Measurements from ENCODE around the gene QSOX1. TPM values are rescaled to one million over a fixed set of nuclear protein-coding genes. Genes with fewer than 3 reads are reported as not detected.

Gene QSOX1
- total and polyA plus RNA-seq, 8 donors = 38.5 to 323 (median 111) TPM

- TF ChIP-seq POLR2A (IDR thresholded peaks at IDR 0.05) = no peak
- TF ChIP-seq EP300 (IDR thresholded peaks at IDR 0.05) = no peak
- TF ChIP-seq CTCF (IDR thresholded peaks at IDR 0.05) = no peak
- no peak for TF ChIP-seq POLR2AphosphoS5 (IDR thresholded peaks at IDR 0.05)
- 77 to 84% (median 81%) methylated on average over 5 of the region's 5 CpGs for WGBS, 5 donors
- Histone ChIP-seq H3K4me1 (no peaks in the 10 kb centered on the region), H3K27me3 (peaks cover 0 to 55% (median 2%) of the 10 kb centered on the region in 3 donors), H3K27ac (no peak overlapping the region), H3K4me3 (no peak overlapping the region), H3K36me3 (no peaks in the 10 kb centered on the region), H3K9me3 (no peaks in the 10 kb centered on the region)
- DNase-seq = no peak
- intact Hi-C loops (cut with DNase I; ENCODE audit: low total_unique reads) = no loop called here
These were observed 91.9 kb downstream of the QSOX1 start for GRCh38 chr1:180246579-180246978.

- Histone ChIP-seq H3K27ac (no peak overlapping the region), H3K4me1 (no peaks in the 10 kb centered on the region), H3K36me3 (no peaks in the 10 kb centered on the region), H3K9me3 (no peaks in the 10 kb centered on the region), H3K27me3 (peaks cover 0 to 53% (median 0%) of the 10 kb centered on the region in 3 donors), H3K4me3 (no peak overlapping the region)
- intact Hi-C loops (cut with DNase I; ENCODE audit: low total_unique reads) = no loop called here
- DNase-seq = no peak
- WGBS, 5 donors = 61 to 77% (median 73%) methylated on average over 3 of the region's 3 CpGs
- TF ChIP-seq EP300 (IDR thresholded peaks at IDR 0.05) = no peak
- no peak for TF ChIP-seq POLR2A (IDR thresholded peaks at IDR 0.05)
- no peak for TF ChIP-seq POLR2AphosphoS5 (IDR thresholded peaks at IDR 0.05)
- no peak for TF ChIP-seq CTCF (IDR thresholded peaks at IDR 0.05)
These were observed 92.4 kb downstream of the QSOX1 start for GRCh38 chr1:180247061-180247460.

- H3K27ac ChIP-seq = no peak overlapping the region
- WGBS, 5 donors = 74 to 86% (median 80%) methylated on average over 4 of the region's 4 CpGs
- no peaks in the 10 kb centered on the region for H3K4me1 ChIP-seq
- TF ChIP-seq CTCF (IDR thresholded peaks at IDR 0.05) = no peak
- no peak for TF ChIP-seq POLR2A (IDR thresholded peaks at IDR 0.05)
- TF ChIP-seq POLR2AphosphoS5 (IDR thresholded peaks at IDR 0.05) = no peak
- no peak for TF ChIP-seq EP300 (IDR thresholded peaks at IDR 0.05)
- H3K4me3 ChIP-seq = no peak overlapping the region
- DNase-seq = no peak
- H3K9me3 ChIP-seq = no peaks in the 10 kb centered on the region
- H3K36me3 ChIP-seq = no peaks in the 10 kb centered on the region
- intact Hi-C loops (cut with DNase I; ENCODE audit: low total_unique reads) = no loop called here
- H3K27me3 ChIP-seq = peaks cover 0 to 53% (median 0%) of the 10 kb centered on the region in 3 donors
These were observed 92.9 kb downstream of the QSOX1 start for GRCh38 chr1:180247580-180247979.

GRCh38 chr1:180248176-180248575 is 93.5 kb downstream of the QSOX1 start:
- intact Hi-C loops (cut with DNase I; ENCODE audit: low total_unique reads) = no loop called here
- Histone ChIP-seq H3K36me3 (no peaks in the 10 kb centered on the region), H3K4me3 (no peak overlapping the region), H3K9me3 (no peaks in the 10 kb centered on the region), H3K27ac (no peak overlapping the region), H3K27me3 (peaks cover 0 to 53% (median 0%) of the 10 kb centered on the region in 3 donors), H3K4me1 (no peaks in the 10 kb centered on the region)
- DNase-seq = no peak
- no peak for TF ChIP-seq CTCF (IDR thresholded peaks at IDR 0.05)
- WGBS, 5 donors = 90 to 100% (median 95%) methylated on average over 3 to 7 of the region's 7 CpGs

Measured in stomach (tissue), 9 donors.